Measurements from ENCODE around the gene TNIP2. TPM values are rescaled to one million over a fixed set of nuclear protein-coding genes. Genes with fewer than 3 reads are reported as not detected.
"Not testable (repeated sequence)": the region's sequence is repeated elsewhere in the genome, so short reads cannot be mapped to it uniquely, and the experiment has no call there.

Gene TNIP2
- total RNA-seq, 6 experiments from 2014 or later: 28.6 to 32.0 (median 30.9) TPM

GRCh38 chr4:2768124-2768523, 12.0 kb upstream of the TNIP2 start:
- no peak for TF ChIP-seq CTCF (IDR thresholded peaks at IDR 0.05)
- H3K4me1 Mint-ChIP-seq (ENCODE audit: low read depth): peaks cover 10% of the 10 kb centered on the region
- peaks cover 2% of the 10 kb centered on the region for H3K27me3 Mint-ChIP-seq (ENCODE audit: insufficient read depth)
- DNase-seq: no peak
- H3K4me3 Mint-ChIP-seq: no peak overlapping the region
- H3K27ac Mint-ChIP-seq: no peak overlapping the region
- H3K9me3 Mint-ChIP-seq: peaks cover 8% of the 10 kb centered on the region; the same call in 1 of the 2 replicates
- no peaks in the 10 kb centered on the region for H3K36me3 Mint-ChIP-seq (ENCODE audit: low read depth)

GRCh38 chr4:2767705-2768074, 11.6 kb upstream of the TNIP2 start:
- no peaks in the 10 kb centered on the region for H3K36me3 Mint-ChIP-seq (ENCODE audit: low read depth)
- peaks cover 8% of the 10 kb centered on the region; the same call in 1 of the 2 replicates for H3K9me3 Mint-ChIP-seq
- H3K27me3 Mint-ChIP-seq (ENCODE audit: insufficient read depth): peaks cover 2% of the 10 kb centered on the region
- no peak for TF ChIP-seq CTCF (IDR thresholded peaks at IDR 0.05)
- DNase-seq: no peak
- no peak overlapping the region for H3K27ac Mint-ChIP-seq
- peaks cover 10% of the 10 kb centered on the region for H3K4me1 Mint-ChIP-seq (ENCODE audit: low read depth)
- H3K4me3 Mint-ChIP-seq: no peak overlapping the region

- no peak for DNase-seq
- peaks cover 8% of the 10 kb centered on the region; the same call in 1 of the 2 replicates for H3K9me3 Mint-ChIP-seq
- H3K4me3 Mint-ChIP-seq: no peak overlapping the region
- no peak overlapping the region for H3K27ac Mint-ChIP-seq
- peaks cover 10% of the 10 kb centered on the region for H3K4me1 Mint-ChIP-seq (ENCODE audit: low read depth)
- H3K36me3 Mint-ChIP-seq (ENCODE audit: low read depth): no peaks in the 10 kb centered on the region
- TF ChIP-seq CTCF (IDR thresholded peaks at IDR 0.05): no peak
- H3K27me3 Mint-ChIP-seq (ENCODE audit: insufficient read depth): peaks cover 5% of the 10 kb centered on the region
Measured at GRCh38 chr4:2767046-2767704, 11.0 kb upstream of the TNIP2 start.

GRCh38 chr4:2765832-2766526, 9.8 kb upstream of the TNIP2 start:
- no peak for TF ChIP-seq CTCF (IDR thresholded peaks at IDR 0.05)
- Mint-ChIP-seq H3K36me3 (ENCODE audit: low read depth) (no peaks in the 10 kb centered on the region), H3K9me3 (peaks cover 8% of the 10 kb centered on the region; the same call in 1 of the 2 replicates), H3K4me1 (ENCODE audit: low read depth) (peaks cover 4% of the 10 kb centered on the region), H3K27ac (no peak overlapping the region), H3K27me3 (ENCODE audit: insufficient read depth) (peaks cover 5% of the 10 kb centered on the region; the same call in 1 of the 2 replicates), H3K4me3 (no peak overlapping the region)
- DNase-seq: no peak

- Mint-ChIP-seq H3K36me3 (ENCODE audit: low read depth) (no peaks in the 10 kb centered on the region), H3K27me3 (ENCODE audit: insufficient read depth) (peaks cover 5% of the 10 kb centered on the region), H3K4me3 (peak overlapping the region; percentile 83), H3K9me3 (no peaks in the 10 kb centered on the region), H3K27ac (peak overlapping the region; percentile 73), H3K4me1 (ENCODE audit: low read depth) (no peaks in the 10 kb centered on the region)
- no peak for TF ChIP-seq CTCF (IDR thresholded peaks at IDR 0.05)
- no peak for DNase-seq
Measured at GRCh38 chr4:2763511-2763967, 7.4 kb upstream of the TNIP2 start.

- not testable (repeated sequence) for H3K27me3 Mint-ChIP-seq (ENCODE audit: insufficient read depth); DNase-seq; H3K4me1 Mint-ChIP-seq (ENCODE audit: low read depth); H3K9me3 Mint-ChIP-seq; H3K36me3 Mint-ChIP-seq (ENCODE audit: low read depth); H3K27ac Mint-ChIP-seq; H3K4me3 Mint-ChIP-seq
Measured at GRCh38 chr4:2762486-2763370, 6.6 kb upstream of the TNIP2 start.
